IMR-90 (cell line): Measurements from ENCODE around the gene ADAMTS17. TPM values are rescaled to one million over a fixed set of nuclear protein-coding genes. Genes with fewer than 3 reads are reported as not detected.

Experiments used
- ATAC-seq: fragments of 200-7000 bp; cut with Tn5 transposase; 2 replicates; pipeline ENCODE4 v1.9.1; 2020; ENCODE audit warnings: low read depth, mild to moderate bottlenecking, moderate library complexity
- BruUV-seq: library from RNA; stranded (reverse); fragments of 400-500 nt; replicated peaks from 2 replicates; lab custom pipeline; 2021; lab: Mats Ljungman, UMichigan
- CTCF ChIA-PET: fragments of 300-600 bp; formaldehyde crosslinking; extraction: SDS; loops from one replicate; lab custom pipeline; 2021; ENCODE audit warnings: antibody characterized with exemption; lab: Yijun Ruan, JAX
- POLR2A ChIA-PET: fragments of 300-600 bp; sonication (Branson Sonifier 250); formaldehyde crosslinking; loops from one replicate; lab custom pipeline; 2022; ENCODE audit warnings: antibody characterized with exemption; ENCODE audit not compliant: unreplicated experiment; lab: Charles Lee
- DNase-seq: peaks from one replicate; pipeline ENCODE4 v3.0.0; 2013
- H2AFZ ChIP-seq: replicated peaks from 2 replicates; pipeline ENCODE3; 2013; ENCODE audit warnings: low read length, mild to moderate bottlenecking; ENCODE audit not compliant: poor library complexity
- H2AK5ac ChIP-seq: 2 replicates; pipeline ENCODE4 v1.6.1; 2013; ENCODE audit warnings: low read depth, low read length, inconsistent platforms
- H2AK9ac ChIP-seq: replicated peaks from 2 replicates; pipeline ENCODE3; 2013; ENCODE audit warnings: mild to moderate bottlenecking, low read depth, low read length, moderate library complexity; ENCODE audit not compliant: poor library complexity
- H2BK120ac ChIP-seq: 2 replicates; pipeline ENCODE4 v1.6.1; 2013; ENCODE audit warnings: low read depth, low read length, inconsistent platforms
- H2BK15ac ChIP-seq: 3 replicates; pipeline ENCODE4 v1.6.1; 2013; ENCODE audit warnings: low read depth, low read length, inconsistent platforms
- H2BK20ac ChIP-seq: 2 replicates; pipeline ENCODE4 v1.6.1; 2013; ENCODE audit warnings: low read depth, mild to moderate bottlenecking, inconsistent platforms, low read length, moderate library complexity
- H2BK5ac ChIP-seq: 2 replicates; pipeline ENCODE4 v1.6.1; 2013; ENCODE audit warnings: mild to moderate bottlenecking, low read depth, low read length, inconsistent platforms; ENCODE audit not compliant: poor library complexity, severe bottlenecking
- H3K14ac ChIP-seq: replicated peaks from 2 replicates; pipeline ENCODE4 v1.6.1; 2013; ENCODE audit warnings: low read depth, low read length, inconsistent platforms
- H3K18ac ChIP-seq: 2 replicates; pipeline ENCODE4 v1.6.1; 2013; ENCODE audit warnings: low read depth, low read length, control low read depth
- H3K23ac ChIP-seq: 2 replicates; pipeline ENCODE4 v1.6.1; 2013; ENCODE audit warnings: low read depth, low read length, inconsistent platforms
- H3K27ac ChIP-seq: 2 replicates; pipeline ENCODE4 v1.5.1; 2013; ENCODE audit warnings: mild to moderate bottlenecking, control low read depth, low read length; ENCODE audit not compliant: insufficient read depth
- H3K27me3 ChIP-seq: 2 replicates; pipeline ENCODE4 v1.6.1; 2013; ENCODE audit warnings: low read length; ENCODE audit not compliant: control insufficient read depth, insufficient read depth
- H3K36me3 ChIP-seq: 2 replicates; pipeline ENCODE4 v1.6.1; 2013; ENCODE audit warnings: low read length, mixed read lengths; ENCODE audit not compliant: control insufficient read depth, insufficient read depth
- H3K4ac ChIP-seq: 2 replicates; pipeline ENCODE4 v1.6.1; 2013; ENCODE audit warnings: low read depth, low read length, inconsistent platforms
- H3K4me1 ChIP-seq: 2 replicates; pipeline ENCODE4 v1.6.1; 2013; ENCODE audit warnings: low read length, mixed read lengths; ENCODE audit not compliant: control insufficient read depth, insufficient read depth
- H3K4me2 ChIP-seq: 2 replicates; pipeline ENCODE4 v1.6.1; 2013; ENCODE audit warnings: low read depth, mild to moderate bottlenecking, control low read depth, low read length, moderate library complexity
- H3K4me3 ChIP-seq: 2 replicates; pipeline ENCODE4 v1.5.1; 2013; ENCODE audit warnings: low read depth, mild to moderate bottlenecking, control low read depth, low read length, moderate library complexity; ENCODE audit not compliant: insufficient read depth
- H3K56ac ChIP-seq: 2 replicates; pipeline ENCODE4 v1.6.1; 2013; ENCODE audit warnings: low read length, inconsistent platforms; ENCODE audit not compliant: insufficient read depth; ENCODE audit errors: extremely low read depth
- H3K79me1 ChIP-seq, 2 experiments: 2 replicates each; pipeline ENCODE4 v1.6.1; 2013; ENCODE audit warnings: low read length in 2 of 2, inconsistent platforms in 1 of 2, low read depth in 1 of 2
- H3K9ac ChIP-seq: 2 replicates; pipeline ENCODE4 v1.6.1; 2013; ENCODE audit warnings: low read depth, low read length, control low read depth
- H3K9me1 ChIP-seq: 2 replicates; pipeline ENCODE4 v1.6.1; 2013; ENCODE audit warnings: low read length, inconsistent platforms; ENCODE audit not compliant: insufficient read depth
- H3K9me3 ChIP-seq: 2 replicates; pipeline ENCODE4 v1.6.1; 2013; ENCODE audit warnings: low read length; ENCODE audit not compliant: control insufficient read depth, insufficient read depth
- H4K20me1 ChIP-seq: 2 replicates; pipeline ENCODE4 v1.6.1; 2013; ENCODE audit warnings: low read length, inconsistent platforms; ENCODE audit not compliant: insufficient read depth
- H4K5ac ChIP-seq: 2 replicates; pipeline ENCODE4 v1.6.1; 2013; ENCODE audit warnings: mild to moderate bottlenecking, low read depth, low read length, control low read depth
- H4K8ac ChIP-seq, 2 experiments: 2 replicates each; pipeline ENCODE4 v1.6.1; 2013; ENCODE audit warnings: low read depth in 2 of 2, low read length in 2 of 2, control low read depth in 1 of 2, inconsistent platforms in 1 of 2
- H4K91ac ChIP-seq: 2 replicates; pipeline ENCODE4 v1.6.1; 2013; ENCODE audit warnings: low read depth, low read length, inconsistent platforms; ENCODE audit not compliant: insufficient read depth
- BHLHE40 ChIP-seq: fragments of 150-350 bp; IDR thresholded peaks from 2 replicates; pipeline ENCODE4 v1.6.1; 2016; ENCODE audit warnings: mild to moderate bottlenecking, low read depth, low read length
- CEBPB ChIP-seq: IDR thresholded peaks from 2 replicates; pipeline ENCODE4 v1.6.1; 2012; ENCODE audit warnings: low read depth, low read length, improper control_type of control experiment
- CTCF ChIP-seq: conservative IDR thresholded peaks from 2 replicates; pipeline ENCODE4 v1.5.1; 2012; ENCODE audit warnings: mild to moderate bottlenecking, low read depth, low read length, improper control_type of control experiment
- ELK1 ChIP-seq: fragments of 150-350 bp; IDR thresholded peaks from 2 replicates; pipeline ENCODE4 v1.6.1; 2016; ENCODE audit warnings: low read depth, mild to moderate bottlenecking, low read length, moderate library complexity, borderline replicate concordance
- FOS ChIP-seq: fragments of 150-350 bp; IDR thresholded peaks from 2 replicates; pipeline ENCODE4 v1.6.1; 2016; ENCODE audit warnings: low read depth, low read length
- MAFK ChIP-seq: IDR thresholded peaks from 2 replicates; pipeline ENCODE4 v1.6.1; 2012; ENCODE audit warnings: low read depth, low read length, improper control_type of control experiment
- MAZ ChIP-seq: IDR thresholded peaks from 2 replicates; pipeline ENCODE4 v1.6.1; 2012; ENCODE audit warnings: low read depth, mild to moderate bottlenecking, low read length, improper control_type of control experiment, moderate library complexity, borderline replicate concordance
- MXI1 ChIP-seq: IDR thresholded peaks from 2 replicates; pipeline ENCODE4 v1.6.1; 2012; ENCODE audit warnings: low read depth, mild to moderate bottlenecking, low read length, moderate library complexity, borderline replicate concordance
- NFE2L2 ChIP-seq: fragments of 150-350 bp; IDR thresholded peaks from 2 replicates; pipeline ENCODE4 v1.6.1; 2016; ENCODE audit warnings: low read depth, mild to moderate bottlenecking, low read length
- SMC3 ChIP-seq: fragments of 150-350 bp; IDR thresholded peaks from 2 replicates; pipeline ENCODE4 v1.6.1; 2016; ENCODE audit warnings: low read depth, mild to moderate bottlenecking, antibody characterized with exemption, low read length, moderate library complexity
- WGBS, 2 experiments: methylation state at CpG; one replicate each; pipeline versions ENCODE4 v1.1.5 to v1.1.7; 2013; ENCODE audit warnings: missing lambda C conversion rate in 2 of 2; ENCODE audit not compliant: insufficient read length in 1 of 2; ENCODE audit errors: extremely low coverage in 2 of 2; 5-methylcytosine and 5-hydroxymethylcytosine counted together
- dilution Hi-C: fragments of 300-500 bp; cut with HindIII; formaldehyde crosslinking; loops from one replicate; pipeline ENCODE4 v1.14.3; 2018; ENCODE audit warnings: low sequenced_read_pairs; ENCODE audit not compliant: unreplicated experiment
- in situ Hi-C: fragments of 300-500 bp; cut with MboI; formaldehyde crosslinking; loops from 3 replicates; pipeline ENCODE4 v1.14.3; 2019; ENCODE audit warnings: low sequenced_read_pairs, inconsistent platforms, mixed read lengths
- intact Hi-C: fragments of 100-400 bp; cut with micrococcal nuclease; formaldehyde crosslinking; loops from 2 replicates; pipeline ENCODE4 v1.10.0; 2022
- polyA plus RNA-seq, 3 experiments: library from polyadenylated mRNA; depleted of rRNA; stranded (reverse); fragments of >200 nt; gene quantifications; 2 replicates each; pipeline ENCODE4 v1.2.3, GENCODE V29; 2012; ENCODE audit warnings: low replicate concordance in 1 of 3
- total RNA-seq: library from RNA; depleted of rRNA; stranded (reverse); fragments of >200 nt; gene quantifications from 2 replicates; pipeline ENCODE4 v1.2.3, GENCODE V29; 2012

Gene ADAMTS17
- total and polyA plus RNA-seq, 2 of the 4 experiments (the other 2 are of a cell fraction): 0.03 TPM; not detected in 1

DNA sequence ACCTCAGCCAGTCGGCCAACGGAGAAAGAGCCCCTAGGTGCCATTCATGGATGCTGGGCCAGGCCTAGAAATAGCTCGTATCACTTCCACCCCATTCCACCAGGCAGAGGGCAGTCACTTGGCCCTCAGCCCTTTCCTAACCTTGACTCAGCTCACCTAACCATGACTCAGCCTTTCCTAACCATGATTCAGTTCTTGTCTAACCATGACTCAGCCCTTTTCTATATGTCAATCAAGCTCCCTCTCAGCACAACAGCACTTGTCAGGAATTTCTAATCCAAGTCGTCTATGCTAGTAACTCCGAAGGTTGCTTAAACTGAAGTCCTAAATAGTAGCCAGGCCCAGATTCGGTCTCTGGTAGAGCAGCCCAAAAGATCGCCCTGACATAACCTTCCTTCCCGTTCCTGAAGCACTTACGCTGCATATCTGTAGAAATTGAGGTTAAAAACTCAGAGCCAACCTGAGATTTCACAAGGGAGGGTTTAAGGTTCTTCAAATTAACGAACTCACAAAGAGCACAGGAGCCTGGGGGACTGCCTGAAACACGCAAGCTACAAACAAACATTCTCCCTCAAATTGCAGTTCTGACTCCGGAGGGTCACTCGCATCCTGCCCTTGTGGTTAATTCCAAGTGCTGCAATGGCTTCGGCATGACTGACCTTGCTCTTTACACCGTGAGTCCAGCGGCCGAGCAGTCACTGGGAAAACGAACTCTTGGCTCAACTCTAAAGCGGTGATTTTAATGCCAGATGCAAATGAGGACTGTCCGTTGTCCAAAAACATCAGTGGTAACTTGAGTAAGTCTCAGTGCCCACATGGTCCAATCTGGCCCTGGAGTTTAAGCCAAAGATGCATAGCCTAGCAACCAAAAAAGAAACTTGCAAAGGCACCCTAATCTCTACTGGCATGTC lies 99.9 kb downstream of the ADAMTS17 start:
- no peaks in the 10 kb centered on the region for H3K36me3 ChIP-seq
- no peaks in the 10 kb centered on the region for H3K4me1 ChIP-seq
- in situ Hi-C loops: no loop called here
- intact Hi-C loops: no loop called here
- POLR2A ChIA-PET: no interaction called here
- H3K9ac ChIP-seq: no peak overlapping the region
- no peaks in the 10 kb centered on the region for H4K20me1 ChIP-seq
- H3K4me3 ChIP-seq: no peak overlapping the region
- WGBS, 2 experiments: 69% methylated on average over 10 of the region's 20 CpGs; no CpG with 5 or more reads in 1 of the 2 experiments
- TF ChIP-seq NFE2L2: peak; percentile 80
- no peak for TF ChIP-seq MXI1
- TF ChIP-seq MAZ: no peak
- TF ChIP-seq CTCF: no peak
- no peak for TF ChIP-seq SMC3
- no peak for TF ChIP-seq CEBPB
- TF ChIP-seq BHLHE40: no peak
- TF ChIP-seq FOS: no peak
- 0 out of 2 replicates have a peak, but pooled peaks have one; percentile 11 for TF ChIP-seq MAFK
- TF ChIP-seq ELK1: no peak
- no peaks in the 10 kb centered on the region for H3K79me1 ChIP-seq
- DNase-seq (no peak), ATAC-seq (no peak)
- no peak overlapping the region for H4K91ac ChIP-seq
- H3K4ac ChIP-seq: no peak overlapping the region
- CTCF ChIA-PET: no interaction called here
- no peaks in the 10 kb centered on the region for H3K9me1 ChIP-seq
- H3K27me3 ChIP-seq: no peaks in the 10 kb centered on the region
- H3K23ac ChIP-seq: no peak overlapping the region
- no peak overlapping the region for H2BK20ac ChIP-seq
- H2BK5ac ChIP-seq: no peak overlapping the region
- H2AK5ac ChIP-seq: no peak overlapping the region
- no peak overlapping the region for H3K56ac ChIP-seq
- no TSS peak for BruUV-seq
- no peak overlapping the region for H2BK15ac ChIP-seq
- dilution Hi-C loops: no loop called here
- no peak overlapping the region for H4K8ac ChIP-seq
- no peak overlapping the region for H2BK120ac ChIP-seq
- H3K14ac ChIP-seq: no peak overlapping the region
- no peak overlapping the region for H3K27ac ChIP-seq
- no peak overlapping the region for H3K18ac ChIP-seq
- peaks cover 53% of the 10 kb centered on the region for H3K9me3 ChIP-seq
- no peak overlapping the region for H2AK9ac ChIP-seq
- no peak overlapping the region for H2AFZ ChIP-seq
- H4K5ac ChIP-seq: no peak overlapping the region
- no peak overlapping the region for H3K4me2 ChIP-seq
